Activated CD4-positive, alpha-beta T cell treated with anti-CD3 and anti-CD28 coated beads for 1 hour (primary cell): Measurements from ENCODE around the gene TMEM135.
"Not testable (repeated sequence)": the region's sequence is repeated elsewhere in the genome, so short reads cannot be mapped to it uniquely, and the experiment has no call there.

ENCODE experiments used
- DNase-seq: peaks from one replicate; pipeline ENCODE4 v3.0.0-alpha.2; 2020

The TMEM135 gene

GRCh38 chr11:87144252-87144651, 106.5 kb downstream of the TMEM135 start:
- DNase-seq = no peak

- DNase-seq = no peak
Measured at GRCh38 chr11:87148749-87149148, 111.0 kb downstream of the TMEM135 start.

GRCh38 chr11:87149782-87150181, 112.0 kb downstream of the TMEM135 start:
- DNase-seq = not testable (repeated sequence)

DNA sequence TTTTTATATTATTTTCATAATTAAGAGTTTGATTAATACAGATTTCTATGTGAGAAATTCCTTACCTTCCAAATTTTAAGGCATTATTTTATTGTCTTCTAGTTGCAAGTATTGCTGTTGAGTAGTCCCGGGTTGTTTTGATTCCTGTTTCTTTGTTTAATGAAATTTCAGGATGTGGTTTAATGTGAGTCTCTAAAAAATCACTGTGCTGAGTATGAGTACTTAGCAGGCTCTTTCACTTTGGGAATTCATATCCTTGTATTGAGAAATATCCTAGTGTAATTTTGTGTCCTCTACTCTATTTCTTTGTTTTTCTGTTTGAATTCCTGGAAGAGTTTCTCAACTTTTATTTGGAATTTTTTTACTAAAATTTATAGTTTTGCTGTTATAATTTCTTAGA, 113.2 kb downstream of the TMEM135 start:
- no peak for DNase-seq

DNA sequence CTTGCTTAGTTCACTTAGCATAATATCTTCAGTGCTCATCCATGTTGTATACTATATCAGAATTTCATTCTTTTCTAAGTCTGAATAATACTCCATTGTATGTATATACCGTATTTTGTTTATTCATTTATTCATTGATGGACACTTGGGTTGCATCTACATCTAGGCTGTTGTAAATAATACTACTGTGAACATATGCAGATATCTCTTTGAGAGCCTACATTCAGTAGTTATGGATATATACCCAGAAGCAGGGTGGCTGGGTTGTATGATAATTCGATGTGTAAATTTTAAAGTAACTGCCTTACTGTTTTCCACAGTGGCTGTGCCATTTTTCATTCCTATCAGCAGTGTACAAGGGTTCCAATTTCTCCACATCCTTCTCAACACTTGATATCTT, 116.5 kb downstream of the TMEM135 start:
- no peak for DNase-seq

- DNase-seq = no peak
Measured at GRCh38 chr11:87156970-87157369, 119.2 kb downstream of the TMEM135 start.

GRCh38 chr11:87169076-87169475, 131.3 kb downstream of the TMEM135 start:
- not testable (repeated sequence) for DNase-seq

DNA sequence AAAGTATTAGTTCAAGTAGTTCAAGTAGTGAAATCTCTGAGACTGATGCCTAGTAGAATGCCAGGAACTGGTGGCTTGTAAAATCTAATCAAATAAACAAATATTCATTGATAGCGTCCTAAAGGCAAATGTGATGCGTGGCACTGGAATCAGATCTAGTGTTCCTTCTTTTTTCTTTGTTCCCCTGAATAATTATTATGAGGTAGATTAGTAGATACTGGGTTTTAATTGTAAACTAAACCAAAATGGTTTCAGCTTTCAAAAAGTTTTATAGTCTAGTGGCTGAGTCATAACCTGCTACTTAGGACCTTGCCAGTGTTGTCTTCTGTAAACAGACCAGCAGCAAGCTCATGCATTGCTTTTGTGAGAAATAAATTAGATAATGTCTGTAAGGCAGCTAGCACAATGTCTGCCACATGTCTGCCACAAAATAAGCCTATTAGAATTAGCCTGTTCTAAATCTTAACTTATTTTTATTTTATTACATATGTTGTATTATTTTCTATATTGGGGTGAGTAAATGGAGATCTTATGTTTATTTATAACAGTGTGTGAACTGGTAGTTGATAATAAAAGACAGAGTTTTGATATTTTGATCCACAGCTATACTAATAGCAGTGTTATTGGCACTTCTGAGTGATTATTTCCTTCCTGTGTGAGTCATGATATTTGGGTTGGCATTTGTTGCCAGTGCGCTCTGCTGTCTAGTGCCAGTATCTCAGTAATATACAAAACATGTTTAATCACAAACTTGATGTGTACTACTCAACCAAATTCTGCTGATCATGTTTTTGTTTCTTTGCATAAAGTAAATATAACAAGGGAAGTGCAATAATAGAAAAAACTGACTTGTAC, 135.7 kb downstream of the TMEM135 start:
- no peak for DNase-seq

DNA sequence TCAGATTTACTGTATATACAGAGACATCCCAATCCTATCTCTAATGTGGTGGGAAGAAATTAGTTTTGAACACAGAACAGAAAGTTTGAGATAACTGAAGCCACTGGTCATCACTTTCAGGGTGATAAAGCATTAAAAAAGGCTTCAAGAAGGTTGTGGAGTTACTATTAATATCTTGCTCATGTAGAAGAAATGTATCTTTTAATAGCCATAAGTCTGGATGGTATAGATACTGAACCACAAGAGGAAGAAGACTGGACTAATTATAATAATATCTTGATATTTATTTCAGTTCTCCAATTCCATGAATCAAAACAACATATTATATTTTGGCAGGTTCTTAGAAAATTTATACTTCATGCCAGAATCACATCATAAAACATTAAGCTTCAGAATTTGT, 137.1 kb downstream of the TMEM135 start:
- DNase-seq = no peak

DNA sequence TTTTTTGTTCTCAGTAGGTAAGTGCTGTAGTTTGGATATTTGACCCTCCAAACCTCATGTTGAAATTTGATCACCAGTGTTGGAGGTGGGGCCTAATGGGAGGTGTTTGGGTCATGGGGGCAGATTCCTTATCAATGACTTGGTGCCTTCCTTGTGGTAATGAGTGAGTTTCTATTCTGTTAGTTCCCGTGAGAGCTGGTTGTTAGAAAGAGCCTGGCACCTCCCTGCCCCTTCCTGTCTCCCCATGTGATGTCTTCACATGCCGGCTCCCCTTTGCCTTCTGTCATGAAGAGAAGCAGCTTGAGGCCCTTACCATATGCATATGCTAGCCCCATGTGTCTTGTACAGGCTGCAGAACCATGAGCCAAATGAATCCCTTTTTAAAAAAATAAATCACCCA, 138.3 kb downstream of the TMEM135 start:
- DNase-seq = no peak

- no peak for DNase-seq
Measured at GRCh38 chr11:87179621-87180020, 141.9 kb downstream of the TMEM135 start.

DNA sequence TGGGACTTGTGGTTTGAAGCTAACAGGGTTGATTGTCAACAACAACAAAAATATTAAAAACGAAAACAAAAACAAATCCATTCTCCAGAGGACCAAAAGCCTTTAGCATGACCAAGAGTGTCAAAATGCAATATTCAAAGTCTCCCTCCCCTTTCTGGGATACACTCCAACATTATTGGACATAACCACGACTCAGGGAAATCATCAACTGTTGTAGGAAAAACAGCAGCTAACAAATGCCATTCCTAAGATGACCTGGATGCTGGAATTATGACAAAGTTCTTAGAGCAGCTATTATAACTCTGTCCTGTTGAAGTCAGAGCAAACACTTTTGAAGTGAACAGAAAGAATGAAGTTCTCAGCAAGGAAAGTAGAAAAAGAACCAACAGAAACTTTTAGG, 143.0 kb downstream of the TMEM135 start:
- DNase-seq = no peak

GRCh38 chr11:87181143-87181542, 143.4 kb downstream of the TMEM135 start:
- DNase-seq = no peak

DNA sequence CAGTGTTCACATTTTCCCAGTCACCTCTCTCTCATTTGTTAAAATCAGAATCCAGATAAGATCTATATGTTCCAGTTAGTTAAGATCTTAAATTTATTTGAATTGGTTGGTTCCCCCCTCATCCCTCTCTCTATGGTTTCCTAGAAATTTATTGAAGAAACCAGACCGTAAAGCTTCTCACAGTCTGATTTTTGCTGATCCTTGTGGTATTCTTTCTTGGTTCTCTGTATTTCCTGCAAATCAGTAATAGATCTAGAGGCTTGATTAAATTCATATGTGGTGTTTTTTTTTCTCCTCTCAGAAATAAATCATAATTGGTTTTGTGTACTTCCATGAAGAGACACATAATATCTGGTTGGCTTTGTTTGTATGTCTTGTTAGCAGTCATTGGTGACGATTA, 147.5 kb downstream of the TMEM135 start:
- DNase-seq = no peak

- no peak for DNase-seq
Measured at GRCh38 chr11:87187076-87187475, 149.3 kb downstream of the TMEM135 start.

DNA sequence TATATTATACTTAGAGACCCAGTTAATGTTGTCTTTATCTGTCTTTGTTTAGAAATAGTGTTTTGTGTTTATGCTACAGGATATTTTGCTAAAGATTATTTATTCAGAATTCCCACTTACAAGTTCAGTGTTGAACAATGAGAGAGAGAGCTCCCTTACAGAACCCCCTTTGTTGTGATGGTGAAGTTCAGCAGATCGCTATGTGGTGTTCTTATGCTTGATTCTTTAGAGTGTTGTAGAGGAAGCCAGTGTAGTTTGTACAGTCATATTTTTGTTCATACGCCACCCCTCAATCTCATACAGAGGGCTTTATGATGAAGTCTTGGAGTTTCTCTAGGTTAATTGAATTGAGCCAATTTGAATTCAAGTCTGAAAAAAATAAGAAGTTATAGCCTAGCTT, 150.2 kb downstream of the TMEM135 start:
- no peak for DNase-seq

DNA sequence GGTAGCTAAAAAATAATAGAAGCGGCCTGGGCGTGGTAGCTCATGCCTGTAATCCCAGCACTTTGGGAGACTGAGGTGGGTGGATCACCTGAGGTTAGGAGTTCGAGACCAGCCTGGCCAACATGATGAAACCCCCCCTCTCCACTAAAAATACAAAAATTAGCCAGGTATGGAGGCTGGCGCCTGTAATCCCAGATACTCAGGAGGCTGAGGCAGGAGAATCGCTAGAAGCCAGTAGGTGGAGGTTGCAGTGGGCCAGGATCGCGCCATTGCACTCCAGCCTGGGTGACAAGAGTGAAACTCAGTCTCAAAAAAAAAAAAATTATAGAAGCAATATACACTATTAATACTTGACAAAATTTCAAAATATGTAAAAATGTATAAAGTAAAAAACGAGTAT, 150.7 kb downstream of the TMEM135 start:
- not testable (repeated sequence) for DNase-seq

DNA sequence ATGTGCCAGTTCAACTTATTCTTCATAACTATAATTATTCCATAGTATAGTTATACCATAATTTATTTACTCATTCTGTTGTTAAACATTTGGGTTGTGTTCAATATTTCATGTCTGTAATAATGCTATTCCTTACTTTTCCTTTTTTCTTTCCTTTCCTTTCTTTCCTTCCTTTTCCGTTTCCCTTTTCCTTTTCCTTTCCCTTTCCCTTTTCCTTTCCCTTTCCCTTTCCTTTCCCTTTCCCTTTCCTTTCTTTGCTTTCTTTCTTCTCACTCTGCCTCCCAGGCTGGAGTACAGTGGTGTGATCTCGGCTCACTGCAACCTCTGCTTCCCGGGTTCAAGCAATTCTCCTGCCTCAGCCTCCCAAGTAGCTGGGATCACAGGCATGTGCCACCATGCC, 151.2 kb downstream of the TMEM135 start:
- not testable (repeated sequence) for DNase-seq

- DNase-seq = no peak
Measured at GRCh38 chr11:87190071-87190470, 152.3 kb downstream of the TMEM135 start.

GRCh38 chr11:87193756-87194470, 156.2 kb downstream of the TMEM135 start:
- DNase-seq = no peak

GRCh38 chr11:87194985-87195820, 157.5 kb downstream of the TMEM135 start:
- no peak for DNase-seq

- DNase-seq = no peak
Measured at GRCh38 chr11:87198266-87198881, 160.6 kb downstream of the TMEM135 start.

GRCh38 chr11:87201376-87201775, 163.6 kb downstream of the TMEM135 start:
- no peak for DNase-seq
